ENCODE measurements around the gene AMTN.

- TF ChIP-seq, protein P1, sequence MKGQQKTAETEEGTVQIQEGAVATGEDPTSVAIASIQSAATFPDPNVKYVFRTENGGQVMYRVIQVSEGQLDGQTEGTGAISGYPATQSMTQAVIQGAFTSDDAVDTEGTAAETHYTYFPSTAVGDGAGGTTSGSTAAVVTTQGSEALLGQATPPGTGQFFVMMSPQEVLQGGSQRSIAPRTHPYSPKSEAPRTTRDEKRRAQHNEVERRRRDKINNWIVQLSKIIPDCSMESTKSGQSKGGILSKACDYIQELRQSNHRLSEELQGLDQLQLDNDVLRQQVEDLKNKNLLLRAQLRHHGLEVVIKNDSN (IDR thresholded peaks at IDR 0.05; ENCODE audit: borderline replicate concordance, low read depth), result no peak
- no peak for TF ChIP-seq CTCF (IDR thresholded peaks at IDR 0.05)
- TF ChIP-seq CHD2 (IDR thresholded peaks at IDR 0.05; ENCODE audit: low read length, partially characterized antibody), result no peak
- TF ChIP-seq NFIC (IDR thresholded peaks at IDR 0.05; ENCODE audit: borderline replicate concordance), result no peak
- no peak for TF ChIP-seq YY1 (IDR thresholded peaks at IDR 0.05; ENCODE audit: low read depth)
- no peak for TF ChIP-seq JUND (IDR thresholded peaks at IDR 0.05)
- TF ChIP-seq RFX5 (IDR thresholded peaks at IDR 0.05; ENCODE audit: low read length), result no peak
- TF ChIP-seq RAD21 (IDR thresholded peaks at IDR 0.05; ENCODE audit: low read length), result no peak
- no peak for TF ChIP-seq RXRA (IDR thresholded peaks at IDR 0.05; ENCODE audit: borderline replicate concordance, low read depth)
- TF ChIP-seq POLR2AphosphoS5 (IDR thresholded peaks at IDR 0.05; ENCODE audit: low read depth, low read length), result no peak
- no peak for TF ChIP-seq TAF1 (IDR thresholded peaks at IDR 0.05; ENCODE audit: borderline replicate concordance, low read depth, low read length)
- TF ChIP-seq, protein P2, sequence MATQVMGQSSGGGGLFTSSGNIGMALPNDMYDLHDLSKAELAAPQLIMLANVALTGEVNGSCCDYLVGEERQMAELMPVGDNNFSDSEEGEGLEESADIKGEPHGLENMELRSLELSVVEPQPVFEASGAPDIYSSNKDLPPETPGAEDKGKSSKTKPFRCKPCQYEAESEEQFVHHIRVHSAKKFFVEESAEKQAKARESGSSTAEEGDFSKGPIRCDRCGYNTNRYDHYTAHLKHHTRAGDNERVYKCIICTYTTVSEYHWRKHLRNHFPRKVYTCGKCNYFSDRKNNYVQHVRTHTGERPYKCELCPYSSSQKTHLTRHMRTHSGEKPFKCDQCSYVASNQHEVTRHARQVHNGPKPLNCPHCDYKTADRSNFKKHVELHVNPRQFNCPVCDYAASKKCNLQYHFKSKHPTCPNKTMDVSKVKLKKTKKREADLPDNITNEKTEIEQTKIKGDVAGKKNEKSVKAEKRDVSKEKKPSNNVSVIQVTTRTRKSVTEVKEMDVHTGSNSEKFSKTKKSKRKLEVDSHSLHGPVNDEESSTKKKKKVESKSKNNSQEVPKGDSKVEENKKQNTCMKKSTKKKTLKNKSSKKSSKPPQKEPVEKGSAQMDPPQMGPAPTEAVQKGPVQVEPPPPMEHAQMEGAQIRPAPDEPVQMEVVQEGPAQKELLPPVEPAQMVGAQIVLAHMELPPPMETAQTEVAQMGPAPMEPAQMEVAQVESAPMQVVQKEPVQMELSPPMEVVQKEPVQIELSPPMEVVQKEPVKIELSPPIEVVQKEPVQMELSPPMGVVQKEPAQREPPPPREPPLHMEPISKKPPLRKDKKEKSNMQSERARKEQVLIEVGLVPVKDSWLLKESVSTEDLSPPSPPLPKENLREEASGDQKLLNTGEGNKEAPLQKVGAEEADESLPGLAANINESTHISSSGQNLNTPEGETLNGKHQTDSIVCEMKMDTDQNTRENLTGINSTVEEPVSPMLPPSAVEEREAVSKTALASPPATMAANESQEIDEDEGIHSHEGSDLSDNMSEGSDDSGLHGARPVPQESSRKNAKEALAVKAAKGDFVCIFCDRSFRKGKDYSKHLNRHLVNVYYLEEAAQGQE (IDR thresholded peaks at IDR 0.05; ENCODE audit: low read depth, low read length), result no peak
- no peak for TF ChIP-seq FOSL2 (IDR thresholded peaks at IDR 0.05; ENCODE audit: borderline replicate concordance, low read depth)
- no peak for TF ChIP-seq EP300 (IDR thresholded peaks at IDR 0.05; ENCODE audit: borderline replicate concordance in 1 of 2, low read depth in 1 of 2, low read length in 1 of 2)
Measured at GRCh38 chr4:70496231-70496630, 22.1 kb upstream of the AMTN start.
